Activated naive CD4-positive, alpha-beta T cell treated with anti-CD3 and anti-CD28 coated beads, Interleukin-2, amount 50 U/mL, for 24 hours (primary cell): ENCODE data around the gene PITPNM3.
"Not testable (repeated sequence)": the region's sequence is repeated elsewhere in the genome, so short reads cannot be mapped to it uniquely, and the experiment has no call there.

Experiments
- H3K27ac Mint-ChIP-seq: one replicate; pipeline ENCODE4 v1.8.0; 2021; ENCODE audit warnings: mild to moderate bottlenecking, mixed read lengths
- H3K27me3 Mint-ChIP-seq: one replicate; pipeline ENCODE4 v1.8.0; 2021; ENCODE audit warnings: mixed read lengths
- H3K36me3 Mint-ChIP-seq: one replicate; pipeline ENCODE4 v1.8.0; 2021; ENCODE audit warnings: mixed read lengths
- H3K4me1 Mint-ChIP-seq: one replicate; pipeline ENCODE4 v1.8.0; 2021; ENCODE audit warnings: mixed read lengths
- H3K4me3 Mint-ChIP-seq: one replicate; pipeline ENCODE4 v1.8.0; 2021; ENCODE audit warnings: mild to moderate bottlenecking, mixed read lengths
- H3K9me3 Mint-ChIP-seq: one replicate; pipeline ENCODE4 v1.8.0; 2021; ENCODE audit warnings: mixed read lengths

The PITPNM3 gene

GRCh38 chr17:6556121-6557039 is at the start of gene PITPNM3:
Gene PITPNM3 (minus strand): TSS chr17:6556555. CDS start chr17:6556406, 149 bp downstream.
- H3K9me3 Mint-ChIP-seq = no peaks in the 10 kb centered on the region
- peaks cover 14% of the 10 kb centered on the region for H3K4me1 Mint-ChIP-seq
- H3K27ac Mint-ChIP-seq = no peak within 1 kb of the TSS
- H3K36me3 Mint-ChIP-seq = no peaks in the 10 kb centered on the region
- H3K27me3 Mint-ChIP-seq = peaks cover 26% of the 10 kb centered on the region
- H3K4me3 Mint-ChIP-seq = peak within 1 kb of the TSS; percentile 81

- peaks cover 13% of the 10 kb centered on the region for H3K36me3 Mint-ChIP-seq
- H3K27me3 Mint-ChIP-seq = no peaks in the 10 kb centered on the region
- H3K4me3 Mint-ChIP-seq = no peak overlapping the region
- H3K9me3 Mint-ChIP-seq = no peaks in the 10 kb centered on the region
- H3K27ac Mint-ChIP-seq = no peak overlapping the region
- peaks cover 6% of the 10 kb centered on the region for H3K4me1 Mint-ChIP-seq
These were observed 48.8 kb upstream of the PITPNM3 start for GRCh38 chr17:6605142-6605541.

- Mint-ChIP-seq H3K27ac (no peak overlapping the region), H3K4me3 (no peak overlapping the region), H3K36me3 (peaks cover 12% of the 10 kb centered on the region), H3K9me3 (no peaks in the 10 kb centered on the region), H3K27me3 (no peaks in the 10 kb centered on the region), H3K4me1 (peaks cover 6% of the 10 kb centered on the region)
These were observed 47.5 kb upstream of the PITPNM3 start for GRCh38 chr17:6603744-6604325.

- Mint-ChIP-seq H3K4me1 (peaks cover 6% of the 10 kb centered on the region), H3K9me3 (no peaks in the 10 kb centered on the region), H3K27ac (no peak overlapping the region), H3K36me3 (peaks cover 9% of the 10 kb centered on the region), H3K27me3 (no peaks in the 10 kb centered on the region), H3K4me3 (no peak overlapping the region)
These were observed 45.8 kb upstream of the PITPNM3 start for GRCh38 chr17:6602141-6602540.

GRCh38 chr17:6599364-6599763 is 43.0 kb upstream of the PITPNM3 start:
- peaks cover 12% of the 10 kb centered on the region for H3K36me3 Mint-ChIP-seq
- no peaks in the 10 kb centered on the region for H3K9me3 Mint-ChIP-seq
- no peak overlapping the region for H3K27ac Mint-ChIP-seq
- peaks cover 6% of the 10 kb centered on the region for H3K4me1 Mint-ChIP-seq
- no peaks in the 10 kb centered on the region for H3K27me3 Mint-ChIP-seq
- H3K4me3 Mint-ChIP-seq = no peak overlapping the region

- no peak overlapping the region for H3K27ac Mint-ChIP-seq
- no peaks in the 10 kb centered on the region for H3K27me3 Mint-ChIP-seq
- no peak overlapping the region for H3K4me3 Mint-ChIP-seq
- peaks cover 18% of the 10 kb centered on the region for H3K36me3 Mint-ChIP-seq
- peaks cover 2% of the 10 kb centered on the region for H3K4me1 Mint-ChIP-seq
- H3K9me3 Mint-ChIP-seq = no peaks in the 10 kb centered on the region
These were observed 41.4 kb upstream of the PITPNM3 start for GRCh38 chr17:6597727-6598126.

GRCh38 chr17:6596941-6597340 is 40.6 kb upstream of the PITPNM3 start:
- Mint-ChIP-seq H3K4me3 (no peak overlapping the region), H3K27ac (no peak overlapping the region)

GRCh38 chr17:6596511-6596910 is 40.2 kb upstream of the PITPNM3 start:
- H3K27me3 Mint-ChIP-seq = no peaks in the 10 kb centered on the region
- peaks cover 29% of the 10 kb centered on the region for H3K36me3 Mint-ChIP-seq
- H3K9me3 Mint-ChIP-seq = no peaks in the 10 kb centered on the region
- H3K27ac Mint-ChIP-seq = no peak overlapping the region
- no peaks in the 10 kb centered on the region for H3K4me1 Mint-ChIP-seq
- no peak overlapping the region for H3K4me3 Mint-ChIP-seq

More at GRCh38 chr17:6596941-6597340, 40.6 kb upstream of the PITPNM3 start:
- Mint-ChIP-seq H3K9me3 (no peaks in the 10 kb centered on the region), H3K36me3 (peaks cover 25% of the 10 kb centered on the region), H3K27me3 (no peaks in the 10 kb centered on the region), H3K4me1 (no peaks in the 10 kb centered on the region)

- no peaks in the 10 kb centered on the region for H3K9me3 Mint-ChIP-seq
- H3K36me3 Mint-ChIP-seq = peaks cover 29% of the 10 kb centered on the region
- no peaks in the 10 kb centered on the region for H3K27me3 Mint-ChIP-seq
- no peaks in the 10 kb centered on the region for H3K4me1 Mint-ChIP-seq
- H3K27ac Mint-ChIP-seq = no peak overlapping the region
- no peak overlapping the region for H3K4me3 Mint-ChIP-seq
These were observed 39.7 kb upstream of the PITPNM3 start for GRCh38 chr17:6596081-6596480.

- not testable (repeated sequence) for H3K27me3 Mint-ChIP-seq, H3K4me1 Mint-ChIP-seq, H3K4me3 Mint-ChIP-seq, H3K9me3 Mint-ChIP-seq, H3K27ac Mint-ChIP-seq
- peaks cover 38% of the 10 kb centered on the region for H3K36me3 Mint-ChIP-seq
These were observed 37.0 kb upstream of the PITPNM3 start for GRCh38 chr17:6593371-6593770.

GRCh38 chr17:6592173-6592572 is 35.8 kb upstream of the PITPNM3 start:
- no peak overlapping the region for H3K27ac Mint-ChIP-seq
- H3K9me3 Mint-ChIP-seq = no peaks in the 10 kb centered on the region
- no peaks in the 10 kb centered on the region for H3K4me1 Mint-ChIP-seq
- no peak overlapping the region for H3K4me3 Mint-ChIP-seq
- peaks cover 45% of the 10 kb centered on the region for H3K36me3 Mint-ChIP-seq
- H3K27me3 Mint-ChIP-seq = no peaks in the 10 kb centered on the region

GRCh38 chr17:6591599-6592158 is 35.3 kb upstream of the PITPNM3 start:
- Mint-ChIP-seq H3K9me3 (no peaks in the 10 kb centered on the region), H3K27me3 (no peaks in the 10 kb centered on the region), H3K4me1 (no peaks in the 10 kb centered on the region), H3K4me3 (no peak overlapping the region), H3K27ac (no peak overlapping the region), H3K36me3 (peaks cover 45% of the 10 kb centered on the region)

GRCh38 chr17:6589266-6589946 is 33.1 kb upstream of the PITPNM3 start:
- no peaks in the 10 kb centered on the region for H3K9me3 Mint-ChIP-seq
- no peak overlapping the region for H3K27ac Mint-ChIP-seq
- H3K27me3 Mint-ChIP-seq = no peaks in the 10 kb centered on the region
- peaks cover 58% of the 10 kb centered on the region for H3K36me3 Mint-ChIP-seq
- H3K4me3 Mint-ChIP-seq = no peak overlapping the region
- no peaks in the 10 kb centered on the region for H3K4me1 Mint-ChIP-seq

- Mint-ChIP-seq H3K27ac (no peak overlapping the region), H3K36me3 (peaks cover 64% of the 10 kb centered on the region), H3K27me3 (no peaks in the 10 kb centered on the region), H3K9me3 (no peaks in the 10 kb centered on the region), H3K4me3 (no peak overlapping the region), H3K4me1 (no peaks in the 10 kb centered on the region)
These were observed 31.8 kb upstream of the PITPNM3 start for GRCh38 chr17:6588165-6588564.

- no peaks in the 10 kb centered on the region for H3K9me3 Mint-ChIP-seq
- H3K27ac Mint-ChIP-seq = no peak overlapping the region
- no peaks in the 10 kb centered on the region for H3K27me3 Mint-ChIP-seq
- no peak overlapping the region for H3K4me3 Mint-ChIP-seq
- peaks cover 61% of the 10 kb centered on the region for H3K36me3 Mint-ChIP-seq
- no peaks in the 10 kb centered on the region for H3K4me1 Mint-ChIP-seq
These were observed 31.0 kb upstream of the PITPNM3 start for GRCh38 chr17:6587310-6587709.

- Mint-ChIP-seq H3K4me3 (no peak overlapping the region), H3K27ac (no peak overlapping the region), H3K27me3 (no peaks in the 10 kb centered on the region), H3K36me3 (peaks cover 48% of the 10 kb centered on the region), H3K9me3 (no peaks in the 10 kb centered on the region), H3K4me1 (no peaks in the 10 kb centered on the region)
These were observed 27.1 kb upstream of the PITPNM3 start for GRCh38 chr17:6583411-6583810.
